Smooth muscle cell (in vitro differentiated cells): ENCODE measurements around the gene IFITM5. TPM values are rescaled to one million over a fixed set of nuclear protein-coding genes. Genes with fewer than 3 reads are reported as not detected.

Source experiments
- DNase-seq: peaks from one replicate; lab custom pipeline; 2025; ENCODE audit not compliant: unreplicated experiment; lab: John Stamatoyannopoulos, UW
- H2AFZ ChIP-seq: fragments of 200-600 bp; sonication (generic); 2 replicates; pipeline ENCODE4 v1.6.0; 2016; ENCODE audit warnings: antibody characterized with exemption, low read depth, mild to moderate bottlenecking
- H3F3A ChIP-seq: fragments of 200-600 bp; sonication (generic); 2 replicates; pipeline ENCODE4 v1.6.0; 2017; ENCODE audit warnings: antibody characterized with exemption, low read depth
- H3K27ac ChIP-seq: fragments of 200-600 bp; sonication (generic); 2 replicates; pipeline ENCODE4 v1.5.1; 2016; ENCODE audit warnings: low read depth, mild to moderate bottlenecking
- H3K27me3 ChIP-seq: fragments of 200-600 bp; sonication (generic); 2 replicates; pipeline ENCODE4 v1.6.1; 2016; ENCODE audit warnings: low read depth, mild to moderate bottlenecking
- H3K36me3 ChIP-seq: fragments of 200-600 bp; sonication (generic); 2 replicates; pipeline ENCODE4 v1.5.1; 2016; ENCODE audit warnings: low read depth
- H3K4me1 ChIP-seq: fragments of 200-600 bp; sonication (generic); 2 replicates; pipeline ENCODE4 v1.5.1; 2016; ENCODE audit warnings: low read depth
- H3K4me2 ChIP-seq: fragments of 200-600 bp; sonication (generic); 2 replicates; pipeline ENCODE4 v1.6.0; 2016; ENCODE audit warnings: mild to moderate bottlenecking
- H3K4me3 ChIP-seq: fragments of 200-600 bp; sonication (generic); 2 replicates; pipeline ENCODE4 v1.5.1; 2016; ENCODE audit warnings: mild to moderate bottlenecking
- H3K79me2 ChIP-seq: fragments of 200-600 bp; sonication (generic); 2 replicates; pipeline ENCODE4 v1.6.0; 2016; ENCODE audit warnings: low read depth, mild to moderate bottlenecking
- H3K9ac ChIP-seq: fragments of 200-600 bp; sonication (generic); 2 replicates; pipeline ENCODE4 v1.6.0; 2016; ENCODE audit warnings: low read depth
- H3K9me3 ChIP-seq: fragments of 200-600 bp; sonication (generic); replicated peaks from 2 replicates; pipeline ENCODE4 v1.5.1; 2016; ENCODE audit warnings: low read depth
- H4K20me1 ChIP-seq: fragments of 200-600 bp; sonication (generic); 2 replicates; pipeline ENCODE4 v1.6.0; 2016; ENCODE audit warnings: low read depth
- CTCF ChIP-seq: fragments of 200-600 bp; sonication (generic); IDR thresholded peaks from 2 replicates; pipeline ENCODE4 v1.5.1; 2017; ENCODE audit warnings: borderline replicate concordance, mild to moderate bottlenecking, antibody characterized with exemption; ENCODE audit not compliant: insufficient read depth, poor library complexity, severe bottlenecking
- WGBS: methylation state at CpG from one replicate; pipeline ENCODE4 v1.1.7; 2016; ENCODE audit warnings: low lambda C conversion rate; 5-methylcytosine and 5-hydroxymethylcytosine counted together
- polyA plus RNA-seq: library from polyadenylated mRNA; unstranded; fragments of >200 nt; fragmentation: Nextera tagmentation; extraction: Ambion mirVana; gene quantifications from 2 replicates; pipeline ENCODE4 v1.2.1, GENCODE V29; 2016
- total RNA-seq: library from RNA; depleted of rRNA; stranded (reverse); fragments of >200 nt; gene quantifications from 2 replicates; pipeline ENCODE4 v1.2.3, GENCODE V29; 2014

Gene IFITM5
- total and polyA plus RNA-seq, 2 experiments from 2014 or later = not detected

GRCh38 chr11:293852-294661, 5.3 kb downstream of the IFITM5 start:
- DNase-seq = no peak
- Histone ChIP-seq H3K27me3 (no peaks in the 10 kb centered on the region), H2AFZ (no peak overlapping the region), H3K4me1 (peaks cover 6% of the 10 kb centered on the region), H4K20me1 (no peaks in the 10 kb centered on the region), H3K79me2 (no peaks in the 10 kb centered on the region), H3K36me3 (no peaks in the 10 kb centered on the region), H3K4me2 (no peak overlapping the region), H3K4me3 (no peak overlapping the region), H3K27ac (no peak overlapping the region), H3F3A (no peaks in the 10 kb centered on the region), H3K9me3 (no peaks in the 10 kb centered on the region), H3K9ac (no peak overlapping the region)
- no peak for TF ChIP-seq CTCF
- 97% methylated on average over 27 of the region's 27 CpGs for WGBS

GRCh38 chr11:293271-293851, 6.0 kb downstream of the IFITM5 start:
- H3K79me2 ChIP-seq = no peaks in the 10 kb centered on the region
- DNase-seq = no peak
- WGBS = 97% methylated on average over 17 of the region's 18 CpGs

GRCh38 chr11:292211-293121, 6.9 kb downstream of the IFITM5 start:
- H3K27me3 ChIP-seq = no peaks in the 10 kb centered on the region
- WGBS = 98% methylated on average over 26 of the region's 29 CpGs
- H3F3A ChIP-seq = no peaks in the 10 kb centered on the region

More at GRCh38 chr11:293271-293851, 6.0 kb downstream of the IFITM5 start:
- Histone ChIP-seq H3K27me3 (no peaks in the 10 kb centered on the region), H3K4me2 (no peak overlapping the region), H3K4me1 (peaks cover 6% of the 10 kb centered on the region), H3K4me3 (no peak overlapping the region), H3K27ac (no peak overlapping the region), H3F3A (no peaks in the 10 kb centered on the region), H3K9ac (no peak overlapping the region), H3K36me3 (no peaks in the 10 kb centered on the region), H2AFZ (no peak overlapping the region), H3K9me3 (no peaks in the 10 kb centered on the region), H4K20me1 (no peaks in the 10 kb centered on the region)
- TF ChIP-seq CTCF = no peak

More at GRCh38 chr11:292211-293121, 6.9 kb downstream of the IFITM5 start:
- no peak overlapping the region for H3K9ac ChIP-seq
- H3K4me3 ChIP-seq = no peak overlapping the region
- no peak overlapping the region for H3K4me2 ChIP-seq
- no peak for TF ChIP-seq CTCF
- no peaks in the 10 kb centered on the region for H4K20me1 ChIP-seq
- H3K9me3 ChIP-seq = no peaks in the 10 kb centered on the region
- H3K4me1 ChIP-seq = peaks cover 10% of the 10 kb centered on the region
- H3K27ac ChIP-seq = no peak overlapping the region
- no peaks in the 10 kb centered on the region for H3K36me3 ChIP-seq
- H2AFZ ChIP-seq = no peak overlapping the region
- no peak for DNase-seq
- no peaks in the 10 kb centered on the region for H3K79me2 ChIP-seq
